Activated CD4-positive, alpha-beta T cell treated with anti-CD3 and anti-CD28 coated beads, Interleukin-2, amount 50 U/mL, for 16 hours (primary cell): ENCODE data around the gene RAPGEF4.
"Not testable (repeated sequence)": the region's sequence is repeated elsewhere in the genome, so short reads cannot be mapped to it uniquely, and the experiment has no call there.

Experiments
- DNase-seq: peaks from one replicate; pipeline ENCODE4 v3.0.0-alpha.2; 2020

The RAPGEF4 gene

GRCh38 chr2:172730411-172730810 is 5.2 kb upstream of the RAPGEF4 start:
- no peak for DNase-seq

GRCh38 chr2:172734711-172735581 is 699 bp upstream of the RAPGEF4 start:
- DNase-seq = no peak

DNA sequence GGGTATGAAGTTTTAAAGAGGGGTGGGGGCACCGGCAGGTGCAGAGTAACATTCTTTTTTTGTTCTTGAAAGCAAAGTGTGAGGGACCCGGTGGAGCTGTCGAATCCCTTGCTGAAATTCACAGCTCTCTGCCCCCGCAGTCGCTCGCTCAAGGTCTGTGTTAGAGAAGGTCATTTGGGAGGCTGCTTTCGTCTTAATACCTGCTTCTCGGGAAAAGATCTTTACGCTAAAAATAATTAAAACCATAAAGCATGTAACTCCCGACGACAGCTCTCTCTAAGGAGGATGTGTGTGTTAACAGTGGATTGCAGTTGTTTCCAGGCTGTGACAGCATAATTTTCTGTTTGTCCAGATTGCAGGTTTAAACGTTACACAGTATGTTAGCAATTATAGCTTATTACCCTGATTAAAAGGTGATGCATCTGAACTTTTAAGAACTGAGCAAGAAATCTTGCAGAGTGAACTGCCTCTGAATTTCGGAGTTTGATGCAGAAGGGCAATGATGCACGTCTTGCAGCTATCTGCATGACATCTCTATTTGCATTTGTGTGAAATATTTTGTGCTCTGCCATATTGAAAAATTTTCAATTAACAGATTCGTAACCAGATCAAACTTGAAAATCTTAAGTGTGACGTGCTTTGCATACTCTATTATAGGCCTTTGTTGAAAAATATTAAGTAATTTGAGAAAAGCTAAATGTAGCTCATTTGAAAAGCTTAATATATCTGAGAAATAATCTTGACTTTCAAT is 954 bp downstream of the RAPGEF4 start:
- DNase-seq = no peak

DNA sequence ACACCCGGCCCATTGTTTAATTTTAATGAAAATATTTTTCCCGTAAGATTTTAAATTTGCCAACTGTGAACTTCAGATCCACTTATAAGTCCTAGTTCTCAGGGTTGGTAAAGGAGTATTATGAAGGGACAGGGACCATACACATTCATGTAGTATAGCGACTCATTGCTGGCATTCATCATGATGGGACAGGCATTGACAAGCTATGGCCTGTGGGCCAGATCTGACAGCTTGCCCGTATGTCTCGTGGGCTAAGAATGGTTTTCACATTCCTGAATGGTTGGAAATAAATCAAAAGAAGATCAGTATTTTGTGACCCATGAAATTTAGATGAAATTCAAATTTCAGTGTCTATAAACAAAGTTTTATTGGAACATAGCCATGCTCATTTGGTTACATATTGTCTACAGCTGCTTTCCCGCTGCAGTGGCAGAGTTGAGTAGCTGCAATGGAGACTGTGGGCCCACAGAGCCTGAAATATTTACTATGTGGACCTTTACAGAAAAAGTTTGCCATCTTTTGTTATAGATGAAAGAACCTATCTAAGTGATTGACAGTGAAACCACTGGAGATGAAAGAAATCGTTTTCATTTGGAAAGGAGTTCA is 4.1 kb downstream of the RAPGEF4 start:
- DNase-seq = no peak

DNA sequence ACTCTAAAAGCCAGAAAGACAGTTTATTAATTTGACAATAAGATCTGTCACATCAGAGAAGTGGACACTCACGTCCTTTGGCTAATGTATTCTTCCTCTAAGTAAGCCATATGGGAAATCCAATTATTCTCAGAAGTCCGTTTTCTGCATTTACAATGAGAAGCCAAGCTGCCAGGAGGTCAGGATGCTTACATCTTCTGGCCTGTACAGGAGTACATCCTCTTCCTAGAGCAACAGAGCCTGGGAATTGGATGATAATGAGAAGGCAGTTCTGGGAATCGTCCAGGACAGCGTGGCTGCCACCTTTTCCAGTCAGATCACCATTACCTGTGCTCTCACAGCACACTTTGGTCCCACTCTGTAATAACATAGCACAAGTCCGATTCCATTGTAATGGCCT is 5.2 kb downstream of the RAPGEF4 start:
- no peak for DNase-seq

DNA sequence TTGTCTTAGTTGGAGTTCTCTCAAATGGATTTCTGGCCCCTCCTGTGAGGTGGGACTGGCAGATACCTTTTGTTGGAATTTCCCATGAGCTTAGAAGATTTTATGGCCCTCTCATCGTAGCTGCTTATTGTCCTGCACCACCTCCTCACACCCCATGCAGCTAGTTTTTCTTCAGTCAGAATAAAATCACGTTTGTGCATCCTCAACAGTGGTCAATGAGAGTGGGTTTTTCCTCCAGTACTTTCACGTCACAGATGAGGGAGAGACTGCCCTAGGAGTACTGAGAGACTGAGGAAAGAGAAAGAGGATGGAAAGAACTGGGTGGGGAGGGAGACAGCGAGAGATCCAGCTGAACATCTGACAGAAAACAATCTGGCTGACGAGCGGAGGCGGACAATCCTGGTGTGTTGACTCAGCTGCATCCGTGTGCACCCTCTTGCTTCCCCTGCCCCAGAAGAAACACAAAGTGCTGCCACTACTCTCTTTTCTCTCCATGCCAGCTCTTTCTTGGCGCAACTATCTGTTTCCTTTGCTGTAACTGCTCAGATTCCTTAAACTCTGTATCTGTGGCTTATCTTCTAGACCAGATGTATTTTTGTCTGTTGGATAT is 7.4 kb downstream of the RAPGEF4 start:
- DNase-seq = no peak

- DNase-seq = no peak
Measured at GRCh38 chr2:172743898-172744297, 8.3 kb downstream of the RAPGEF4 start.

- DNase-seq = no peak
Measured at GRCh38 chr2:172745636-172746035, 10.0 kb downstream of the RAPGEF4 start.

DNA sequence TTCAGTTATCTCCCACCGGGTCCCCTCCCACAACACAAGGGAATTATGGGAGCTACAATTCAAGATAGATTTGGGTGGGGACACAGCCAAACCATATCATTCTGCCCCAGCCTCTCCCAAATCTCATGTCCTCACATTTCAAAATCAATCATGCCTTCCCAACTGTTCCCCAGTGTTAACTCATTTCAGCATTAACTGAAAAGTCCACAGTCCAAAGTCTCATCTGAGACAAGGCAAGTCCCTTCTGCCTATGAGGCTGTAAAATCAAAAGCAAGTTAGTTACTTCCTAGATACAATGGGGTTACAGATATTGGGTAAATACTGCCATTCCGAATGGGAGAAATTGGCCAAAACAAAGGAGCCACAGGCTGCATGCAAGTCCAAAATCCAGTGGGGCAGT is 12.9 kb downstream of the RAPGEF4 start:
- DNase-seq = not testable (repeated sequence)

- DNase-seq = no peak
Measured at GRCh38 chr2:172749388-172749787, 13.7 kb downstream of the RAPGEF4 start.

DNA sequence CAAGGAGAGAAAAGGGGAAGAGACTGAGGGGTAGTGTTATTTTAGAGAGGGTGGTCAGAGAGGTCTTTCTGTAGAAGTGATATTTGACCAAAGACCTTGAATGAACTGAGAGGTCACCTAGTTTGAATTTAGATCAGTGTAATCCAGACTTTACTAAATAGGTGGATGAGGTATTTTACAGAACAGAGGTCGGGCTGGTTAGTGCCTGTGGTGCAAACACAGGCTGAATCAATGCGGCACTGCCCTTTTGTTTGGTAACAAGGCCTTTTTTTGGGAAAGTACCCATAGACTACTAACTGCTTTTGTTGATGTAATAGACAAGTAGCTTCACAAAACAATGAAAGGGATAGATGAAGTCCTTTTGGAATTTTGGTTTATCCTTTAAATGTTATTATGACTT is 15.9 kb downstream of the RAPGEF4 start:
- no peak for DNase-seq

GRCh38 chr2:172753610-172754009 is 18.0 kb downstream of the RAPGEF4 start:
- DNase-seq = no peak

DNA sequence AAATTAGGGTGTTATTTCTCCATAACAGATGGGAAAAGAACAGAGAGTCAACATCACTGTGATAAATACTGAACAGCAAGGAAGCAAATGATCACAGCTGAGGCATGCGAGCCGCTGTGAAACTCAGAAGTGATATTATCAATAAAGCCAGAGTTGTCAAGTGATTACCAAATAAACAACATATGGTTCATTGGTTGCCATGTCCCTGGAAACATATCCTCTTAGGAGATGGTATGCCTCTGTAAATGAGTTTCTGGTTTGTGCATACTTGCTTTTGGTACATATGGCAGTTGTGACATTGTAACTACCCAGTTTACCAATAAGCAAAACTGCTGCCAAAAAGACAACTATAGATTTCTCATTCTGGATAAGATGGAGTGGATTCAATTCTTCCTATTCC is 23.8 kb downstream of the RAPGEF4 start:
- no peak for DNase-seq

- no peak for DNase-seq
Measured at GRCh38 chr2:172761306-172761705, 25.7 kb downstream of the RAPGEF4 start.

- no peak for DNase-seq
Measured at GRCh38 chr2:172762574-172762973, 26.9 kb downstream of the RAPGEF4 start.

DNA sequence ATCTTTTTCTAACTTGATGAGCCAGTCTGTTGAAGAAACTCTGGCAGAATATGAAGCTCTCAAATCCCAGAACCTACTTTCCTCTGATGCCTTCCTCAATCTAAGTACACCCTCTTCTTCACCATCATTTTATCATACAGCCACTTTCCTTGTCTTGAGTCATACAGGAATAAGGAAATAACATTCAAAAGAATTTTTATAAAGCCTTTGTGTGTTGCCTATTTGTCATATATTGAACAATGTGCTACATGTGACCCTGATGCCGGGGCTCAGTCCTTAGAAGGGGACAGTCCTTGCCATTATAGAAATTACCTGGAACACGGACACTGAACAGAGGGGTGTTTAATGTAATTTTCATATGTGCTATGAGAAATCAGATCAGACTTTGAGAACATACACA is 27.4 kb downstream of the RAPGEF4 start:
- DNase-seq = no peak

DNA sequence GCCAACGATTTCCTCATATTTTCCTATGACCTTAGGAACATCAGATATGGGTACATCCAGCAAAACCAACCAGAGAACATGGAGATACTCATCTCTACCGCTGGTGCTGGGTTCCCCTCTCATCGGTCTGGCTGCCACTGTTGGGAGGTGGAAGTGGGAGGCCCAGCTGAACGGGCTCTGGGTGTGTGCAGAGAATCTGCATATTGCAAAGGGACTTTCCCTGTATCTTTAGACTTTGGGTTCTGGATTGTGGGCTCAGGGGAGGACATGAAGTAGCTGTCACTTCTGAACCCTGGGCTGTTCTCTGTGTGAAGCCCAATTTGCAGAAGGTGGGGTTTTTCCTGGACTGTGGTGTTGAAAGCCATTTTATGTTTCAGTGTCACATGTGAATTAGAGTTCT is 30.0 kb downstream of the RAPGEF4 start:
- DNase-seq = no peak

- DNase-seq = no peak
Measured at GRCh38 chr2:172768401-172768800, 32.8 kb downstream of the RAPGEF4 start.

GRCh38 chr2:172769879-172770278 is 34.2 kb downstream of the RAPGEF4 start:
- no peak for DNase-seq

GRCh38 chr2:172770887-172771286 is 35.2 kb downstream of the RAPGEF4 start:
- no peak for DNase-seq

- no peak for DNase-seq
Measured at GRCh38 chr2:172772633-172773032, 37.0 kb downstream of the RAPGEF4 start.

DNA sequence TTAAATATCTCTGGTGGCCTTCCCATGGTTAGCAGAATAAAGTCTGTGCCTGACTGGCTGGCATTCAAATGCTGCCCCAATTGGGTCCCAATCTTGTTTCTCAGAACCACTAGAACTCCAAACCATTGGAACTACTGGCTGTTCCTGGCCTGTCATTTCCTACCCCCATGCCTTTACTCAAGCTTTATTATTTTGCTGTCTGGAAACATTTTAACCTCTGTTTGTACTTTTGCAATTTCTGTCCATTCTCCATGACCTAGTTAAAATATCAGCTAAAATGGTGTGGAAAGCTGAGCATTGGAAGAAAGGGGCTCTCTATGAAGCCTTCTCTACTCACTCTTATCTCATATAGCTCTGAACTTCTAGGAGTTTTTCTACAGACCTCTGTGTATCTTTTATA is 38.7 kb downstream of the RAPGEF4 start:
- DNase-seq = no peak

GRCh38 chr2:172775319-172775718 is 39.7 kb downstream of the RAPGEF4 start:
- DNase-seq = no peak
